Activated CD8-positive, alpha-beta memory T cell treated with anti-CD3 and anti-CD28 coated beads, Interleukin-2, amount 50 U/mL, for 4 hours (primary cell): ENCODE results near the gene NDUFB10.

ENCODE experiments used
- DNase-seq: peaks from one replicate; pipeline ENCODE4 v3.0.0-alpha.2; 2020

NDUFB10 gene

DNA sequence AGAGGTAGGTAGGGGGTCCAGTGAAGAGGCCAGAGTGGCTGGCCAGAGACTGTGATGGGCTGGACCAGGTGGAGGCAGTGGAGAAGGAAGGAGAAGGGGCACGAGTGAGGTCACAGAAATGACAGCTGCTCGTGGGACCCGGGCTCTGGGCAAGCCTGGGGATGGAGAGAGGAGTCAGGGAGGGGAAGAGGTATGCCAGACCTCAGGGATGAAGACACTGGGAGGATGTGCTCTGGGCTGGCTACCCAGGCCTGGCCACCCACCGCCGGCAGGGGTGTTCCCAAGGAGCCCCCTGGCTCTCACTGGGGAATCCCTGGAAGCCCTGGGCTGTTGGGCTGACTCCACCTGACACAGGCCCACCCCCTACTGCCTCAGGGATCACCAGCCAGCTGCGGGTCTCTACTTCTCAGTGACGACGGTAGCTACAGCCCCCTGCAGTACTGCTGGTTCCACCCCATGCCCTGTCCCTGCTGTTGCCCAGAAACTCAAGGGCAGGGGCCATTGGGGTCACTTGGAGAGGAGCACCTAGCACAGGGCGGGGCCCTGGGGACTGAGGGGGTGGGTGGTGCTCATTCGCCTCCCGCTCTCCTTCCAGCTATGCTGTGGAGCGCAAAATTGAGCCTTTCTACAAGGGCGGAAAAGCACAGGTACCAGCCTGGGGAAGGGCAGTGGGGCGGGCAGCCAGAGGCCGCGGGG is 14.3 kb downstream of the NDUFB10 start:
- DNase-seq = peak; percentile 16

DNA sequence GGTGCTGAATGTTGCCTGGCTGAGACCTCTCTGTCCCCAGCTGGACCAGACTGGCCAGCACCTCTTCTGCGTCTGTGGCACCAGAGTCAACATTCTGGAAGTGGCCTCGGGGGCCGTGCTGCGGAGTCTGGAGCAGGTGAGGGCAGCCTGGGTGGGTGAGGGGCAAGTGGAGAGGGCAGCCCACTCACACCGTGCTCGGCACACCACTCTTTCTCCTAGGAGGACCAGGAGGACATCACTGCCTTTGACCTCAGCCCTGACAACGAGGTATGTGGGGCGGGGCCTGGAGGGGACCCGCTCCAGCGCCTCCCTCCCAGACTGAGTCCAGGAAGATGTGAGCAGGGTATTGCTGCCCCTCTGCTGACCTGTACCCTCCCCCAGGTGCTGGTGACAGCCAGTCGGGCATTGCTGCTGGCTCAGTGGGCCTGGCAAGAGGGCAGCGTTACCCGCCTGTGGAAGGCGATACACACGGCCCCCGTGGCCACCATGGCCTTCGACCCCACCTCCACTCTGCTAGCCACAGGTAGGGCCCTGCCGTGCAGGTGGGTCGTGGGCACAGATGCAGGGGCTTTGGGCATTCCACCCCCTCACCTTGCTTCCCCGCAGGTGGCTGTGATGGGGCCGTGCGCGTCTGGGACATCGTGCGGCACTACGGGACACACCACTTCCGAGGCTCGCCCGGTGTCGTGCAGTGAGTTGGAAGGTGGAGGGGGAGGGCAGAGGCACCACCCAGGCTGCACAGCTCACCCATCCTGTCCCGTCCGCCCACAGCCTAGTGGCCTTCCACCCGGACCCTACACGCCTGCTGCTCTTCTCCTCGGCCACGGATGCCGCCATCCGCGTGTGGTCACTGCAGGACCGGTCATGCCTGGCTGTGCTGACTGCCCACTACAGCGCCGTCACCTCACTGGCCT is 15.1 kb downstream of the NDUFB10 start:
- DNase-seq = peak; percentile 13

DNA sequence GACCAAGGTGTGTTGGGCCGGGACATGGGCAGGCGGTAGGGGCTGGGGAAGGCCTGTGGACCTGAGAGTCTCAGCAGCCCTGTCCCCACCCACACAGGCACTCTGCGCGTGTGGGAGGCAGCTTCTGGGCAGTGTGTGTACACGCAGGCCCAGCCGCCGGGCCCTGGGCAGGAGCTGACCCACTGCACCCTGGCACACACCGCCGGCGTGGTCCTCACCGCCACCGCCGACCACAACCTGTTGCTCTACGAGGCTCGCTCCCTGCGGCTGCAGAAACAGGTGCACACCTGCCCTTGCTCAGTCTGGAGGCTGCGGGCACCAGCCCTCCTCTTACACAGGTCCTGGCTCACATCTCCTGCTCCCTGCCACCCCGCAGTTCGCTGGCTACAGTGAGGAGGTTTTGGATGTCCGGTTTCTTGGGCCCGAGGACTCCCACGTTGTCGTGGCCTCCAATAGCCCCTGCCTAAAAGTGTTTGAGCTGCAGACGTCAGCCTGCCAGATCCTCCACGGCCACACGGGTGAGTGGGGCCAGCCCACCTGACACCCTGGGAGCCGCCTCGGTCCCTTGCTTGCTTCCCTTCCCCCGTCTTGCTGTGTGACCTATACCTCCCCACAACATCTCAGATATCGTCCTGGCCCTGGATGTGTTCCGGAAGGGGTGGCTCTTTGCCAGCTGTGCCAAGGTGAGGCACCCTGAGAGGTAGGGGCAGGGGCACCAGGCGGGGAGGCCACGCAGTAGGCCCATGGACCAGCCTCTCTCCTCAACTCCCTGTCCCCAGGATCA is 16.3 kb downstream of the NDUFB10 start:
- DNase-seq = no peak

GRCh38 chr16:1976216-1976520 is 16.8 kb downstream of the NDUFB10 start:
- DNase-seq = no peak

- DNase-seq = no peak
These were observed 17.9 kb downstream of the NDUFB10 start for GRCh38 chr16:1976951-1977874.

DNA sequence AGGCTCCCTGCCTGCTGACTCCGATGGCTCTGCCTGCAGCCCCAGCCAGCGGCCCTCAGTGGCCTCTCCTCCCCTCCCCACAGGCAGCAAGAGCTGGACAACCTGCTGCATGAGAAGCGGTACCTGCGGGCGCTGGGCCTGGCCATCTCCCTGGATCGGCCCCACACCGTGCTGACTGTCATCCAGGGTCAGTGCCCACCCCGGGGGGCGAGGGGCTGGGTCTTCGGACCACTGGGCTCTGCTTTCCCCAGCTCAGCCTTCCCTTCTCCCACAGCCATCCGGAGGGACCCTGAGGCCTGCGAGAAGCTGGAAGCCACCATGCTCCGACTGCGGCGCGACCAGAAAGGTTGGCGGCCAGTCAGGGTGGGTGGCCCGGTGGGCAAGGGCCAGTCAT is 18.5 kb downstream of the NDUFB10 start:
- DNase-seq = no peak

- DNase-seq = no peak
These were observed 19.3 kb downstream of the NDUFB10 start for GRCh38 chr16:1978476-1979120.

- DNase-seq = peak; percentile 59
These were observed 20.1 kb downstream of the NDUFB10 start for GRCh38 chr16:1979271-1980029.

GRCh38 chr16:1980030-1980769 is 20.9 kb downstream of the NDUFB10 start:
- no peak for DNase-seq

- DNase-seq = no peak
These were observed 21.4 kb downstream of the NDUFB10 start for GRCh38 chr16:1980770-1981087.

- DNase-seq = no peak
These were observed 22.1 kb downstream of the NDUFB10 start, which contains the start of gene NOXO1 for GRCh38 chr16:1981398-1981836. NOXO1 (minus strand) TSS chr16:1981469; CDS start chr16:1981179, 290 bp downstream.

GRCh38 chr16:1982013-1982433 is 22.7 kb downstream of the NDUFB10 start:
- no peak for DNase-seq

DNA sequence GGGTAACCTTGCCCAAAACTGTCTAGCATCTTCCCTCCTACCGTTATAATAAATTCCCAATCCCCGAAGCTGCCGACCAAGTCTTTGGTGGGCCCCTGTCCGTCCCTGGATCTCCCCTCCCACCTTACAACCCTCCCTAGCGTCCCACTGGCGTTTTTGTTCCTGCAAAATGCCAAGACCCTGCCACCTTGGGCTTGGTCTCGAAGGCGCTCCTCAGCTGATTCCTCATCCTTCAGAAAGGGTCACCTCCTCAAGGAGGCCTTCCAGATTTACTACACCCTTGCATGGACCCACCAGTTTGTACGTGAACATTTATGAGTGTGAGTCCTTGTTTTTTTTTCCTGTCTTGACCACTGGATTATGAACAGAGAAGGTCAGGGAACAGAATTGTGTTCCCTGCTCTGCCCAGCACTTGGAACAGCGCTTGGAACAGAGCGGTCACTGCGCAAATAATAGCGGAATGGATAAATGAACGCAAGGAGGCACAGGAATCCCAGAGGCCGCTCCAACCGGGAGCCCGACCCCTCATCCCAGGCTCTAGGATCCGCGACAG is 23.7 kb downstream of the NDUFB10 start:
- DNase-seq = no peak

- DNase-seq = peak; percentile 64
These were observed 24.4 kb downstream of the NDUFB10 start, which contains the start of gene GFER for GRCh38 chr16:1983544-1984346. GFER (plus strand) TSS chr16:1984193; CDS start chr16:1984219, 26 bp downstream.

DNA sequence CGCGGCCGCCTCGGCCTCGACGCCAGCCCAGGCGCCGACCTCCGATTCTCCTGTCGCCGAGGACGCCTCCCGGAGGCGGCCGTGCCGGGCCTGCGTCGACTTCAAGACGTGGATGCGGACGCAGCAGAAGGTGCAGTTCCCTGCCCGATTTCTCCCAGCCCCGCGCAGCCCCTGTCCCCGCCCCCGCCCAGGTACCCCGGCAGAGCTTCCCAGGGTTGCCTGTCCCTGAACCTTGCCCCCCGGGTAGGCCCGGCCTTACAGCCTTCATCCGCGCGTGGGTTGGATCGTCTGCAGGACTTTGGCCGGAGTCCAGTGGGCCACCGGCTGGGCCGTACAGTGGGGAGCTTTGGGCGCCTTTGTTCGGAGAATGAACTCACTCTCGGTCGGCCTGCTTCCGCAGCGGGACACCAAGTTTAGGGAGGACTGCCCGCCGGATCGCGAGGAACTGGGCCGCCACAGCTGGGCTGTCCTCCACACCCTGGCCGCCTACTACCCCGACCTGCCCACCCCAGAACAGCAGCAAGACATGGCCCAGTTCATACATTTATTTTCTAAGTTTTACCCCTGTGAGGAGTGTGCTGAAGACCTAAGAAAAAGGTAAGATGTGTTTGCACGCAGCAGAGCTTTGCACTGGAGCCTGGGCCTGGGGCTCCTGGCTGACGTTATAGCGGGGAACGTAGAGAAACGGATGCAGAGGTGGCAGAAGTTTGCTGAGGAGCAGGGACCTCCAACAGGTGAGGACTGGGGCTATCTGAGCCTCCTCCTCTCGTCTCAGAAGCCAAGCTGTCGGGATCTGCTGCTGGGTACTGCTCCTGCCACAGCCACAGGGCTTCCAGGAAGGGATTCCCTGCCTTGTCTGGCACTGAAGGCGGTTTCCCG is 25.2 kb downstream of the NDUFB10 start:
- DNase-seq = no peak

- no peak for DNase-seq
These were observed 26.3 kb downstream of the NDUFB10 start for GRCh38 chr16:1985466-1986150.

DNA sequence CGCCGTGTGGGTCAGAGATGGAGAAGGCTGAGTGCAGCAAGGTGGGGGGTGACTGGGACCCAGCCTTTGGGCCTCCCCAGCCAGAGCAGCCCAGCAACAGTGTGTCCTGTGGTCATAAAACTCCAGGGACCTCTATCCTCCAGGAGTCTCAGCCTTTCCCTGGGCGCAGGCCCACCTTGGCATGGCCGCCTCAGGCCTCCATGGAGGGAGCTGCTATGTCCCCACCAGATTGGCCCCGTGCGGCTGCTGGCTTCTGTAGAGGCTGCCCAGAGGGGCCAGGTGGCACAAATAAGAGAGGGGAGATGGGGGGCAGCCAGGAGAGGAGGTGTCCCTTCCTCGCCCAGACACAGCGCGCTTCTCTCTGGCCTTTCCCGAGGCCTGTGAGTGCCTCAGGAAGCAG is 27.9 kb downstream of the NDUFB10 start:
- DNase-seq = no peak
